ENCODE data around the gene NOG. TPM values are rescaled to one million over a fixed set of nuclear protein-coding genes. Genes with fewer than 3 reads are reported as not detected.
A peak's percentile ranks its signal among the peaks of the same experiment; 100 is the strongest.

NOG gene
- total and polyA plus RNA-seq, 9 of the 15 experiments (the other 6 are each of a cell fraction or from before 2014, with no cell fraction given) = not detected

- BruUV-seq (replicated peaks) = no TSS peak
- ChIA-PET CTCF (ENCODE audit: low intra/inter-chr PET ratio) (no interaction called here), POLR2A (interaction anchor here (0.6 to 1.0 kb wide), 2 partner anchors 44 to 103 kb away, joined by 3 read pairs; no protein-coding TSS in a partner anchor)
- TF ChIP-seq ZNF324 (CRISPR knock-in tag; IDR thresholded peaks at IDR 0.05) (no peak), SPI1 (IDR thresholded peaks at IDR 0.05; ENCODE audit: borderline replicate concordance, low read depth, low read length) (peak; percentile 62; the same call in 1 of the 2 replicates), CEBPG (CRISPR knock-in tag; IDR thresholded peaks at IDR 0.05) (no peak), CEBPG (tag; conservative IDR thresholded peaks at IDR 0.05 in 1 of 2, IDR thresholded peaks at IDR 0.05 in 1 of 2) (no peak), MAFK (IDR thresholded peaks at IDR 0.05; ENCODE audit: low read length) (no peak)
- H3K79me2 ChIP-seq (ENCODE audit: control insufficient read depth, insufficient read depth, low read length) = no peaks in the 10 kb centered on the region
- no peak overlapping the region for H3K4me2 ChIP-seq (ENCODE audit: insufficient read depth, low read length)
- no peak overlapping the region for H3K9ac ChIP-seq (ENCODE audit: insufficient read depth in 1 of 2, low read depth in 2 of 2, low read length in 2 of 2)
- no peaks in the 10 kb centered on the region for H4K20me1 ChIP-seq (replicated peaks; ENCODE audit: control insufficient read depth, insufficient read depth, low read length)
- no peaks in the 10 kb centered on the region for H3K9me3 ChIP-seq (replicated peaks; ENCODE audit: control insufficient read depth, insufficient read depth, low read depth, low read length)
- FAIRE-seq (no peak), ATAC-seq (no peak), DNase-seq (ENCODE audit: extremely low read depth in 1 of 4, low spot score in 3 of 4) (no peak)
- in situ Hi-C loops (cut with MboI) (no loop called here), intact Hi-C loops (cut with micrococcal nuclease) (no loop called here)
- H3K4me3 ChIP-seq = no peak overlapping the region
- H3K4me1 ChIP-seq (replicated peaks in 1 of 2; ENCODE audit: control insufficient read depth in 2 of 2, insufficient read depth in 2 of 2, low read length in 2 of 2) = no peaks in the 10 kb centered on the region; a peak in 1 of 5 replicates
- no peak overlapping the region for H3K27ac ChIP-seq (ENCODE audit: extremely low read depth, low read depth, low read length)
- no peaks in the 10 kb centered on the region for H3K9me1 ChIP-seq (ENCODE audit: control insufficient read depth, insufficient read depth, low read length)
- 2% methylated on average over 4 of the region's 4 CpGs for WGBS (ENCODE audit: insufficient coverage, low coverage, missing lambda C conversion rate)
- peaks cover 0 to 18% of the 10 kb centered on the region in 2 experiments; a peak in 3 of 5 replicates for H3K27me3 ChIP-seq (ENCODE audit: control insufficient read depth in 2 of 2, insufficient read depth in 2 of 2, low read length in 2 of 2)
- no peak overlapping the region for H2AFZ ChIP-seq (ENCODE audit: low read depth, low read length)
- no peaks in the 10 kb centered on the region for H3K36me3 ChIP-seq (ENCODE audit: control insufficient read depth, insufficient read depth, low read length)
Observed at GRCh38 chr17:56630202-56630601, 36.7 kb downstream of the NOG start.

- FAIRE-seq (no peak), ATAC-seq (no peak), DNase-seq (ENCODE audit: extremely low read depth in 1 of 4, low spot score in 3 of 4) (no peak)
- Histone ChIP-seq H3K27ac (ENCODE audit: extremely low read depth, low read depth, low read length) (no peak overlapping the region), H4K20me1 (replicated peaks; ENCODE audit: control insufficient read depth, insufficient read depth, low read length) (no peaks in the 10 kb centered on the region), H3K27me3 (ENCODE audit: control insufficient read depth in 2 of 2, insufficient read depth in 2 of 2, low read length in 2 of 2) (peaks cover 0 to 5% of the 10 kb centered on the region in 2 experiments; a peak in 1 of 5 replicates), H3K4me2 (ENCODE audit: insufficient read depth, low read length) (no peak overlapping the region), H3K9me1 (ENCODE audit: control insufficient read depth, insufficient read depth, low read length) (no peaks in the 10 kb centered on the region), H3K79me2 (ENCODE audit: control insufficient read depth, insufficient read depth, low read length) (no peaks in the 10 kb centered on the region), H3K36me3 (ENCODE audit: control insufficient read depth, insufficient read depth, low read length) (no peaks in the 10 kb centered on the region), H2AFZ (ENCODE audit: low read depth, low read length) (no peak overlapping the region), H3K4me3 (no peak overlapping the region), H3K9me3 (replicated peaks; ENCODE audit: control insufficient read depth, insufficient read depth, low read depth, low read length) (no peaks in the 10 kb centered on the region), H3K4me1 (replicated peaks in 1 of 2; ENCODE audit: control insufficient read depth in 2 of 2, insufficient read depth in 2 of 2, low read length in 2 of 2) (no peaks in the 10 kb centered on the region), H3K9ac (ENCODE audit: insufficient read depth in 1 of 2, low read depth in 2 of 2, low read length in 2 of 2) (no peak overlapping the region)
- ChIA-PET POLR2A (no interaction called here), CTCF (ENCODE audit: low intra/inter-chr PET ratio) (no interaction called here)
- WGBS (ENCODE audit: insufficient coverage, low coverage, missing lambda C conversion rate) = 2% methylated on average over 4 of the region's 4 CpGs
- no peak for TF ChIP-seq ELF2 (CRISPR knock-in tag; IDR thresholded peaks at IDR 0.05)
- TF ChIP-seq FIP1L1 (IDR thresholded peaks at IDR 0.05; ENCODE audit: low read depth, low read length, poor library complexity, severe bottlenecking) = no peak
- TF ChIP-seq ZNF23 (CRISPR knock-in tag; IDR thresholded peaks at IDR 0.05) = no peak
- TF ChIP-seq SAFB (IDR thresholded peaks at IDR 0.05; ENCODE audit: borderline replicate concordance, low read depth, low read length) = no peak
- TF ChIP-seq SNRNP70 (optimal IDR thresholded peaks at IDR 0.05; ENCODE audit: low read depth, low read length) = no peak
- TF ChIP-seq GATAD2A (IDR thresholded peaks at IDR 0.05) = no peak
- BruUV-seq (replicated peaks) = no TSS peak
- intact Hi-C loops (cut with micrococcal nuclease) = no loop called here
- in situ Hi-C loops (cut with MboI) = no loop called here
Observed at GRCh38 chr17:56633681-56634080, 40.2 kb downstream of the NOG start.

All from K562 (cell line).